ENCODE results near the gene RXRA.

RXRA gene

GRCh38 chr9:134383148-134383547 lies 56.9 kb downstream of the RXRA start:
- TF ChIP-seq, protein P1, sequence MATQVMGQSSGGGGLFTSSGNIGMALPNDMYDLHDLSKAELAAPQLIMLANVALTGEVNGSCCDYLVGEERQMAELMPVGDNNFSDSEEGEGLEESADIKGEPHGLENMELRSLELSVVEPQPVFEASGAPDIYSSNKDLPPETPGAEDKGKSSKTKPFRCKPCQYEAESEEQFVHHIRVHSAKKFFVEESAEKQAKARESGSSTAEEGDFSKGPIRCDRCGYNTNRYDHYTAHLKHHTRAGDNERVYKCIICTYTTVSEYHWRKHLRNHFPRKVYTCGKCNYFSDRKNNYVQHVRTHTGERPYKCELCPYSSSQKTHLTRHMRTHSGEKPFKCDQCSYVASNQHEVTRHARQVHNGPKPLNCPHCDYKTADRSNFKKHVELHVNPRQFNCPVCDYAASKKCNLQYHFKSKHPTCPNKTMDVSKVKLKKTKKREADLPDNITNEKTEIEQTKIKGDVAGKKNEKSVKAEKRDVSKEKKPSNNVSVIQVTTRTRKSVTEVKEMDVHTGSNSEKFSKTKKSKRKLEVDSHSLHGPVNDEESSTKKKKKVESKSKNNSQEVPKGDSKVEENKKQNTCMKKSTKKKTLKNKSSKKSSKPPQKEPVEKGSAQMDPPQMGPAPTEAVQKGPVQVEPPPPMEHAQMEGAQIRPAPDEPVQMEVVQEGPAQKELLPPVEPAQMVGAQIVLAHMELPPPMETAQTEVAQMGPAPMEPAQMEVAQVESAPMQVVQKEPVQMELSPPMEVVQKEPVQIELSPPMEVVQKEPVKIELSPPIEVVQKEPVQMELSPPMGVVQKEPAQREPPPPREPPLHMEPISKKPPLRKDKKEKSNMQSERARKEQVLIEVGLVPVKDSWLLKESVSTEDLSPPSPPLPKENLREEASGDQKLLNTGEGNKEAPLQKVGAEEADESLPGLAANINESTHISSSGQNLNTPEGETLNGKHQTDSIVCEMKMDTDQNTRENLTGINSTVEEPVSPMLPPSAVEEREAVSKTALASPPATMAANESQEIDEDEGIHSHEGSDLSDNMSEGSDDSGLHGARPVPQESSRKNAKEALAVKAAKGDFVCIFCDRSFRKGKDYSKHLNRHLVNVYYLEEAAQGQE (IDR thresholded peaks at IDR 0.05; ENCODE audit: insufficient read depth in 1 of 2, low read depth in 2 of 2, low read length in 2 of 2): no peak

- TF ChIP-seq POLR2AphosphoS5 (IDR thresholded peaks at IDR 0.05; ENCODE audit: low read depth, low read length): no peak
- TF ChIP-seq TAF1 (IDR thresholded peaks at IDR 0.05; ENCODE audit: borderline replicate concordance, insufficient read depth, low read length): no peak
- TF ChIP-seq, protein P1 (IDR thresholded peaks at IDR 0.05; ENCODE audit: insufficient read depth in 1 of 2, low read depth in 2 of 2, low read length in 2 of 2): no peak
- no peak for TF ChIP-seq FOXP2 (optimal IDR thresholded peaks at IDR 0.05; ENCODE audit: borderline replicate concordance, extremely low read depth, extremely low read length, insufficient read depth)
- TF ChIP-seq SIN3A (IDR thresholded peaks at IDR 0.05; ENCODE audit: borderline replicate concordance, insufficient read depth, low read length): no peak
Measured at GRCh38 chr9:134384811-134385479, 58.7 kb downstream of the RXRA start.

DNA sequence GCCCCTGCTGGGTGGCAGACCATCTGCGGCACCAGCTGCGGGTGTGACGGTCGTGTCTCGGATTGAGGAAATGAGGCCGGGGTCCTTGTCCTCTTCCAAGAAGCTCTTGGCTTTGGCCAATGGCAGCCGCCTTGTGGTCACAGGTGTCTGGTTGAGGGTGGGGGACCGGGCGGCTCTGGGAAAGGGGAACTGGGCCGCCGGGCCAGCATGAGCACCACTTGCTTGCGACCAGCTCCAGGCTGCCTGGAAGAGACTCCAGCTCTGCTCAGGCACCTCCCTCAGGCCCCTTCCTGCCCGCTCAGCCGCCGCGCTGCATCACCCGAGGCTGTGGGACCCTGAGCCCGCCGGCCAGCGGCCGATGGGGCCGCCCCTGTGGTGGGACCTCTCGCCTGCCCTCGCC lies 59.7 kb downstream of the RXRA start:
- no peak for TF ChIP-seq SIN3A (IDR thresholded peaks at IDR 0.05; ENCODE audit: borderline replicate concordance, insufficient read depth, low read length)
- no peak for TF ChIP-seq TAF1 (IDR thresholded peaks at IDR 0.05; ENCODE audit: borderline replicate concordance, insufficient read depth, low read length)
- TF ChIP-seq POLR2AphosphoS5 (IDR thresholded peaks at IDR 0.05; ENCODE audit: low read depth, low read length): no peak
- TF ChIP-seq, protein P1 (IDR thresholded peaks at IDR 0.05; ENCODE audit: insufficient read depth in 1 of 2, low read depth in 2 of 2, low read length in 2 of 2): no peak
- no peak for TF ChIP-seq FOXP2 (optimal IDR thresholded peaks at IDR 0.05; ENCODE audit: borderline replicate concordance, extremely low read depth, extremely low read length, insufficient read depth)

- TF ChIP-seq POLR2AphosphoS5 (IDR thresholded peaks at IDR 0.05; ENCODE audit: low read depth, low read length): no peak
- no peak for TF ChIP-seq FOXP2 (optimal IDR thresholded peaks at IDR 0.05; ENCODE audit: borderline replicate concordance, extremely low read depth, extremely low read length, insufficient read depth)
- TF ChIP-seq, protein P1 (IDR thresholded peaks at IDR 0.05; ENCODE audit: insufficient read depth in 1 of 2, low read depth in 2 of 2, low read length in 2 of 2): no peak
- TF ChIP-seq TAF1 (IDR thresholded peaks at IDR 0.05; ENCODE audit: borderline replicate concordance, insufficient read depth, low read length): no peak
- no peak for TF ChIP-seq SIN3A (IDR thresholded peaks at IDR 0.05; ENCODE audit: borderline replicate concordance, insufficient read depth, low read length)
Measured at GRCh38 chr9:134386951-134387831, 60.9 kb downstream of the RXRA start.
